Posterior vena cava (tissue), 2 donors: ENCODE measurements around the gene ZNF672. TPM values are rescaled to one million over a fixed set of nuclear protein-coding genes. Genes with fewer than 3 reads are reported as not detected.
"Not testable (repeated sequence)": the region's sequence is repeated elsewhere in the genome, so short reads cannot be mapped to it uniquely, and the experiment has no call there.

Experiments
- DNase-seq: peaks from one replicate; pipeline ENCODE4 v3.0.0-alpha.2; 2020; ENCODE audit warnings: low spot score
- intact Hi-C, 2 donors: fragments of 100-400 bp; cut with DNase I; formaldehyde crosslinking; loops; one replicate each; pipeline versions ENCODE4 v1.14.1 to v1.14.2; 2022 to 2023
- long read RNA-seq, 2 donors: library from polyadenylated mRNA; unstranded; transcript quantifications; one replicate each; pipeline ENCODE4 v2.0.0, GENCODE V29; 2020 to 2021
- total RNA-seq, 2 donors: library from RNA; stranded (reverse); fragmentation: NEBNext Ultra II Directional; extraction: Animal tissue kit (Norgen Biotek cat#: 25700); gene quantifications; one replicate each; pipeline ENCODE4 v1.2.1, GENCODE V29; 2021
- donor health status: DM: yes; HTN: yes; CAD: no.
- donor health status: DM: yes; HTN: yes; CAD: no.

The ZNF672 gene
- total RNA-seq, result 10 to 100 TPM; 17.6 to 23.4 TPM
- long read RNA-seq, donor 1, transcript ZNF672-201 (4 exons, 2,989 nt), result major isoform, 6 of 14 reads
- long read RNA-seq, donor 1, partial matches to known transcripts, result 0 of 14 reads
- long read RNA-seq, donor 1, other reads (novel, unspliced or antisense), result 7 of 14 reads
- long read RNA-seq, donor 2, transcript ZNF672-201 (4 exons, 2,989 nt), result major isoform, 37 of 52 reads
- long read RNA-seq, donor 2, partial matches to known transcripts, result 1 of 52 reads
- long read RNA-seq, donor 2, other reads (novel, unspliced or antisense), result 11 of 52 reads

DNA sequence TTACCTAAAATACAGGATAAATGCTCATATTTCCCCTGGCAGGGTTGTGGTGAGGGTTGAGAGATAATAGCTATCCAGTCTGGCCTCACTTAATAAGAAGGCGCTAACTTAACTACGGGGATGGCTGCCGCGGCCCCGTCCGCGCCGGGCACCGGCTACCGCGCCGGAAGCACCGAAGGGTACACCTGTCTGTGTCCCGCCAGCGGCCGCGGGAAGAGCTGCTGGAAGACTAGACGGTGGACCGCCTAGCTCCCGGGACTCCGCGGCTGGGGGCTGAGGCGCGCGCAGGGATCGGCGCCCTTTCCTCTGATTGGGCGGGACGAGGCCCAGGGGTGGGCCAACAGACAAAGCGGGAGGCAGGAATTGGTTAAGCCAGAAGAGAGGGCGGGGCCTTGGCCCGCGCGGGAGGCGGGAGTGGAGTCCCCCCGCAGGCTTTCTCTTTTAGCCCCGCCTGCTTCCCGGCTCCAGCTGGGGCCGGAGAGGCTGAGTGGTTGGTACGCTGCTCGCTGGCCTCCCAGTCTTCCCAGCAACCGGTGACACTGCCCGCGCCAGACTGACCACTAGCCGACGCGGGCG lies at the start of gene ZNF672:
TSS of gene ZNF672 (plus strand) at position 444 of the 576 bp plus-strand sequence. CDS start 9,051 bp downstream, outside the sequence.
- DNase-seq, result peak; percentile 99
- intact Hi-C loops, result no loop called here

DNA sequence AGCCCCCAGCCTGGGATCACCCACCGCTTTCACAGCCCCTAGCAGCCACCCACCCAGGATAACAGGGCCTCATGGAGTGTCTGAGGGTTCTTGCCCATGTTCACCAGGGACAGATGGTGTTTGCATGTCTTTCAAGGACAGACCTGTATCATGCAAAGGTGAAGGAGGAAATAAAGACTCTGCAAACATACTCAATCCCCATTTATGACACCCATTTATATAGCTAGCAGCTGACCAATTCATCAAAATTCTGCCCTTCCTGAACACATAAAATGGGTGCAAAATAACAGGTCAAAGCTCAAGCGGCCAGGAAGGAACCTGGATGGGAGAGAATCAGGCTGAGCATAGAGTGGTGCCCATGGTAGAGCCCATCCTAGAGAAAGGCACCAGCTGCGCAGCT lies 49.7 kb upstream of the ZNF672 start:
- no peak for DNase-seq
- intact Hi-C loops, result no loop called here

DNA sequence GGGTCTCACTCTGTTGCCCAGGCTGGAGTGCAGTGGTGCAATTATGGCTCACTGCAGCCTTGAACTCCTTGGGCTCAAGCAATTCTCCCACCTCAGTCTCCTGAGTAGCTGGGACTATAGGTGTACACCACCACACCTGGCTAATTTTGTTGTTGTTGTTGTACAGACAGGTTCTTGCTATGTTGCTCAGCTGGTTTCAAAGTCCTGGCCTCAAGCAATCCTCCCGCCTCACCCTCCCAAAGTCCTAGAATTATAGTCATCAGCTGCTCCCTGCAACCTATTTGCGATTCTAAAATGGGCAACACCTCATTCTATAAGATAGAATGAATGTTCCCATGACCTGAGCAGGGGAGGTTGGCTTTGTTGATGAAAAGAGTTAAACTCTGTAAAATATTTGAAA lies 48.7 kb upstream of the ZNF672 start:
- intact Hi-C loops, result not testable (repeated sequence)

DNA sequence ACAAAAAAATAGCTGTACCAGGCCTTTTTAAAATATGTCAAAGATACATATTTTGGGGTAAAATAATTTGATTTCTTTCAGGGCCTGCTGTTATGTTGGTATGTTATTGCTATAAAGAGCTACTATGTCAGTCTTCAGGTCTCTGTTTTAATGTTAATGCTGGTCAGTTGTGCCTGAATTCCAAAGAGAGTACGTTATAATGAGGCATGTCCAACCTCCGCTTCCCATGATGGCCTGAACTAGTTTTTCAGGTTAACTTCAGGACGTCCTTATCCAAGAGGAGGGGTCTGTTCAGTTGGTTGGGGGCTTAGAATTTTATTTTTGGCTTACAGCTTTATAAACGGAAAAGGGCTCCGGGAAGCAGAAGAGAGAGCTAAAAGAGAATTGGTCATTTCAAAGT lies 47.6 kb upstream of the ZNF672 start:
- intact Hi-C loops, result no loop called here
- DNase-seq, result no peak

More for the DNA sequence above, 48.7 kb upstream of the ZNF672 start:
- DNase-seq, result not testable (repeated sequence)

DNA sequence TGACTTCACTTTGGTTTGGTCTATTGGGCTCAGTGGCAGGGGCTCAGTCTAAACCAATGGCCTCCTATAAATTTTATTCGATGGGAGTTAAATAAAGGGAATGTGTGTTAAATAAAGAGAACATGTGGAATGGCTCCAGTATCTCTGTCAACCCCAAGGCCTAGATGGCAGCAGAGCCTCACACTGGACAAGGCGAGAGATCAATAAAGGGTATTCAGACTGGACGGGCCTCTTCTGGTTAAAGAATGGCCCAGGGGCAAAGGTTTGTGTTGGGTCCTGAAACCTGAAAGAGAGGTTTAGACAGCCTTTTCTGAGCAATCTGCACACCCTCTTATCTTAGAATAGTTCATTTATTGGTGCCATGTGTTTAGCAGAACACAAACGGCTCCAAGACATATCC lies 47.0 kb upstream of the ZNF672 start:
- DNase-seq, result no peak
- intact Hi-C loops, result no loop called here

DNA sequence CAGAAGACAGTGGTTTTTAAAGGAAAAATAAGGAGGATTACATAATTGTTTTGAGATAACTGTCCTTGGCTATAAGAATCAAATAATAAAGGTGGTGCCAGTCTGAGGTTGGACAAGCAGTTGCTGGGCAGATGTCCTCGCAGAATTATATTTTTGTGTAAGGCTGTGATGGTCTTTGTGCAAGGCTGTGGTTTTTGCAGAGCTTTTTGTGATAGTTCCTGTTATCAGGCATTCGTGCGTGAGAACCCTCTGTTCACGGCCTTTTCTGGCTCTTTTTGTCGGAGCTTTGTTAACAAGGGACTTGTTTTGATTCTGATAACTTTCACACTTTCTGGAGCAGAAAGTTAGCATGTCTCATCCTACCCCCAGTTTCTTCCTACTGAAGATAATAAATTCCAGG lies 45.7 kb upstream of the ZNF672 start:
- intact Hi-C loops, result no loop called here
- no peak for DNase-seq

DNA sequence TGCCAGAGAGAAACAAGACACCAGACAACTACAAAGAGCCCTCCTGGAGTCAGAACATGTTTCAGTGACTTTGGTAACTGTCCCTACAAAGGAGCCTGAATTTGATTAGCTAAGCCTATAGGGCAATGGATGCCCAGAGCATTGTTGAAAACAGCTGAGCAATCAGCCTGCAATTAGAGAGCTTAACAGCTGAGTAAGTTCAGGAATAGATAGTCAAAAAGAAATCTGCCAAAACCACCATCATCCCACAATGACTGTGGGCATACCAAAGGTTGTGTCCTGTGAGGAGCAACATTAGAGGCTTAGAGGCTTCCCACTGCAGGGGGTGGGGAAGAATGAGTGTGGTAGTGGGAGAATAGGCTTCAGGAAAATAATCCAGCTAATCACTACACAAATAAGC lies 44.4 kb upstream of the ZNF672 start:
- intact Hi-C loops, result no loop called here

DNA sequence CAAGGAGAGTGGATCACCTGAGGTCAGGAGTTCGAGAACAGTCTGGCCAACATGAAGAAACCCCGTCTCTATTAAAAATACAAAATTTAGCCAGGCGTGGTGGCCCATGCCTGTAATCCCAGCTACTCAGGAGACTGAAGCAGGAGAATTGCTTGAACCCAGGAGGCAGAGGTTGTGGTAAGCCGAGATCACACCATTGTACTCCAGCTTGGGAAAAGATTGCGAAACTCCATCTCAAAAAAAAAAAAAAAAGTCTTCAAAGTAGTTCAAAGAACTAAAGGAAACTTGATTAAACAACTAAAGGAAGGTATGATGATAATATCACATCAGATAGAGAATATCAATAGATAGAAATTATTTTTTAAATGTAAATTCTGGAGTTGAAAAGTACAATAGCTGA lies 43.4 kb upstream of the ZNF672 start:
- DNase-seq, intact Hi-C loops: not testable (repeated sequence)

More for the DNA sequence above, 44.4 kb upstream of the ZNF672 start:
- no peak for DNase-seq

DNA sequence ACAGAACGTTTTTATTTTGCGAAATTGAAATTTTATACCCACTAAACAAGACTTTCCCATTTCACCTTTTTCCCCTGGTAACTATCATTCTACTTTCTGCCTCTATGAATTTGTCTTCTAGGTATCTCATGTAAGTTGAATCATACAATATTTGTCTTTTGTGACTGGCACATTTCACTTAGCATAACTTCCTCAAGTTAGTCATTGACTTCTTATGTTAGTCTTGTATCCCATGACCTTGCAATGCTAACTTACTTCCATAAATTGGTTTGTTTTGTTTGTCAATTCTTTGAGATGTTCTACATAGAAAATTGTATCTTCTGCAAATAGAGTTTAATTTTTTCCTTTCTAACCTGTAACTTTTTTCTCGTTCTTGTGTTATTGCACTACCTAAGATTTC lies 39.2 kb upstream of the ZNF672 start:
- no peak for DNase-seq
- intact Hi-C loops, result no loop called here

DNA sequence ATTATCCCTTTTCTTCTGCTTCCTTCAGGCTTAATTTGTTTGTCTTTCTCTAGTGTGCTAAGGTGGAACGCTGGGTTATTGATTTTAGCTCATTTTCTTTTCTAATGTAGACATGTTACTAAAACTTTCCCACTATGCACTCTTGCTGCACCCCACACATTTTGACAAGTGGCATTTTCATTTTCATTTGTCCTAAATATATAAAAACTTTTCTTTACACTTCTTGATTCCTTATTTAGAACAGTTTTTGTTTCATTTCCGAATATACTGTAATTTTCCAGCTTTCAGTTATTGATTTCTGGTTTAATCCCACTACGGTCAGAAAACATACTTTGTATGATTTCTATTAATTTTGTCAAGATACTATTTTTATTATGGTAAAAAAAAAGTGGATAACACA lies 37.6 kb upstream of the ZNF672 start:
- intact Hi-C loops, result no loop called here

DNA sequence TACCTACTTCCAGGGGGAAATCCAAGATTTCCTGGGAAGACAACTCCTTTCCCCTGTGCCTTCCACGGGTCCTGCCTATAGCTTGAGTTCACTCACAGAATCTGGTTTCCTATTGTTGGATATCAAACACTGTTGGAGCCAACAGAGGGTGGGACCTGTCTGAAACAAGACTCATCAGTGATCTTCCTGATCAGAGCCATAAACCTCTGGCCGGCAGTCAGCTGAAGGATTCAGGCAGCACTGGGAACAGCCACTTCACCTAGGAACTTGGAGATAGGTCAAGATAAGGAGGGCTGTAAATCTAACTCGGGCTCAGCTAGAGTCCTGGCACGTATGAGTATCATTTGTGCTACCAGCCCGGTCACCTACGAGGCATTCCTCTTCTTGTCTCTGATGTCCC lies 35.6 kb upstream of the ZNF672 start:
- intact Hi-C loops, result no loop called here

More for the DNA sequence above, 37.6 kb upstream of the ZNF672 start:
- no peak for DNase-seq

DNA sequence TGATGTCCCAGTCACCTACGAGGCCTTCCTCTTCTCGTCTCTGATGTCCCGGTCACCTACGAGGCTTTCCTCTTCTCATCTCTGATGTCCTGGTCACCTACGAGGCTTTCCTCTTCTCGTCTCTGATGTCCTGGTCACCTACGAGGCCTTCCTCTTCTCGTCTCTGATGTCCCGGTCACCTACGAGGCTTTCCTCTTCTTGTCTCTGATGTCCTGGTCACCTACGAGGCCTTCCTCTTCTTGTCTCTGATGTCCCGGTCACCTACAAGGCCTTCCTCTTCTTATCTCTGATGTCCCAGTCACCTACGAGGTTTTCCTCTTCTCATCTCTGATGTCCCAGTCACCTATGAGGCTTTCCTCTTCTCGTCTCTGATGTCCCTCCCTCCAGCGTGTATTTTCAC lies 34.5 kb upstream of the ZNF672 start:
- intact Hi-C loops, DNase-seq: not testable (repeated sequence)

More for the DNA sequence above, 35.6 kb upstream of the ZNF672 start:
- DNase-seq, result no peak

DNA sequence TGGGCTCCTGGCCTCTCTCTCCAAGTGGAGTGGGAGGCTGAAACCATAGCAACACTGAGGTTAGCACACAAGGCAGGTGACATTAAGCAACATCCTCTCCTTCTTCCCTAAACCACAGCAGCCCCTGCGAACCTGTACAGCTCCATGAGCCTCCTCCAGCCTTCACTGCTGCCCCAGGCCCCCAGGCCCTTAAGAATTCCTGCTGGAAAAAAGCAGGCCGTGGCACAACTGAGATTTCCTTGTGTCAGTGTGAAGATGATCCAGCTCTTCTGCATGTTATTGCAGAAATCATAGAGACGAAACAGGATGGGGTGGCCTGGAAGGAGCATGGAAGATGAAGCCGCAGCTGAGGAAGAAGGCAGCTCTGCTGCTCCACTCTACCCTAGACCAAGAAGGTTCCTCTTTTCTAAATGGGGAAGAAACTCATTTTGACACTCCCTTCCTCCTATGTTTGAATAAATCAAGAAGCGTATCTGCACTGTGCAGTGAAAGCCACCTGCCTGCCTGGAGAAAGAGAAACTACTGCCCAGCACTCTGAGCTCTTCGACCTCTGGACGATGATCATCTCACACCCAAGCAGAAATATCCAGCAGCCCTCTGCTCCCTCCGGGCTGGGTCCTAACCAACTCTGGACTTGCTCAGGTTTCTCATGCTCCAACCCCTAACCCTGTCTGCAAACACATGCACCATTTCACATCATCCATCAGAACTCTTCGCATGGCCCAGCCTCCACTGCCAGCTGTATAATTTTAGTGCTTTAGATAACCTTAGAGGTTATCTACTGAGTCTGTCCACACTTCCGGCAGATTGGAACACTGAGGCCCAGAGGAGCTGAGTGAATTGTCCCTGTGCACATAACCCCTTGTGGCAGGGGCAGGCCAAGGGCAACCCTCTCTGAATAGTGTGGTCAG lies 33.0 kb upstream of the ZNF672 start:
- intact Hi-C loops, result no loop called here
- no peak for DNase-seq

DNA sequence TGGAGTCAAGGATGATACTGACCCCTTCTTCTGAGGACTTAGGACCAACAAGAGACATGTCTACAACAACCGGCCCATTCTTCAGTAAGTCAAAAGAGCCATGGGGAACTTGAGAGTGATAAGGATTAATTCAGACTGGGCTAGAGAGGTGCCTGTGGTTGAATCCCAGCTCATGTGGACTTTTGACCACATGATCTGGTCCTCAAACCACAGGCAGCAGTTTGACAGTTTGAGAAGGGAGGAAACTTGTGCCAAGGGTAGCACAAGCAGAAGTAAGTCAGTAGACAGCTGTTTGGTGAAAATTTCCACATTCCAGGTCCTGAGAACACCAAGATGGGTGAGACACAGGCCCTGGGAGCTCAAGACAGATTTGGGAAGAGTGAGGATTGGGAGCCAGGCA lies 32.1 kb upstream of the ZNF672 start:
- DNase-seq, result no peak
- intact Hi-C loops, result no loop called here

DNA sequence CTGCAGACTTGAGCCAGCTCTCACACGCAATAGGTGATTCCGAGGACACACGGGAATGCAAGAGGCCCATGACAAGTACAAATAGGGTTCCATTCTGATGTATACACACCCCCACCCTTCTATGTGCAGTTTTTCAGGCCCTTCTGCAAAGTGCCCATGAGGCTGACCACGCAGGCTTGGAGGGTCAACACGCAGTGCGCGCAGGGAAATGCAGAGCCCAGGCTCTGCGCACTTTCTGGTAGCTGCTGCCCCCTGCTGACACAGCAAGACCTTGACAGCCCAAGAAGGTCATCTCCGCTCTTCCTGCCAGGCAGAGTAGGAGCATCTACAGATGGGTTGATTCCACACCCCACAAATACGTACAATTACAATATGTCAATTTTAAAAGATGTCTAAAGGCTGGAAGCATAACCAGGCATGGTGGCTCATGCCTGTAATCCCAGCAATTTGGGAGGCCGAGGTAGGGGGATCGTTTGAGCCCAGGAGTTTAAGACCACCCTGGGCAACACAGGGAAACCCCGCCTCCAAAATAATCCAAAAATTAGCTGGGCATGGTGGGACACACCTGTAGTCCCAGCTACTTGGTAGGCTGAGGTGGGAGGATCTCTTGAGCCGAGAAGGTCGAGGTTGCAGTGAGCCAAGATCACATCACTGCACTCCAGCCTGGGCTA lies 30.8 kb upstream of the ZNF672 start:
- intact Hi-C loops, result no loop called here
- DNase-seq, result no peak

DNA sequence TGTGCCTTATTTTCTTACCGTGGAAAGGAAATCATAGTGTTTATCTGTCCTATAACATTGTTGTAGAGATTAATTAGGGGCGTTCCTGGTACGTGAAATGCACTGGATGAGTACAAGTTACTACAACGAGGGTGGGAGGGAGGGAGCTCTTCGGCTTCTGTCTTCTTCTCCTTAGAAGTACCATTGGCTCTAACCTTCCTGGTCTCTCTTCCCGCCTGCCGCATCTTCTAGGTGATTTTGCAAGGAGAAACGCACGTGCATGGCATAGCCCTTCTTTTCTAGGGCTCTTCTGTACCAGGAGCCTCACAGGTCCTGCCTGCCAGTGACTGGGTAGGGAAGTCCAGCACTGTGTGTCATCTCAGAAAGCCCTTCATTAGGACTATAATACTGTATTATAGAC lies 29.1 kb upstream of the ZNF672 start:
- intact Hi-C loops, result no loop called here
- DNase-seq, result no peak

DNA sequence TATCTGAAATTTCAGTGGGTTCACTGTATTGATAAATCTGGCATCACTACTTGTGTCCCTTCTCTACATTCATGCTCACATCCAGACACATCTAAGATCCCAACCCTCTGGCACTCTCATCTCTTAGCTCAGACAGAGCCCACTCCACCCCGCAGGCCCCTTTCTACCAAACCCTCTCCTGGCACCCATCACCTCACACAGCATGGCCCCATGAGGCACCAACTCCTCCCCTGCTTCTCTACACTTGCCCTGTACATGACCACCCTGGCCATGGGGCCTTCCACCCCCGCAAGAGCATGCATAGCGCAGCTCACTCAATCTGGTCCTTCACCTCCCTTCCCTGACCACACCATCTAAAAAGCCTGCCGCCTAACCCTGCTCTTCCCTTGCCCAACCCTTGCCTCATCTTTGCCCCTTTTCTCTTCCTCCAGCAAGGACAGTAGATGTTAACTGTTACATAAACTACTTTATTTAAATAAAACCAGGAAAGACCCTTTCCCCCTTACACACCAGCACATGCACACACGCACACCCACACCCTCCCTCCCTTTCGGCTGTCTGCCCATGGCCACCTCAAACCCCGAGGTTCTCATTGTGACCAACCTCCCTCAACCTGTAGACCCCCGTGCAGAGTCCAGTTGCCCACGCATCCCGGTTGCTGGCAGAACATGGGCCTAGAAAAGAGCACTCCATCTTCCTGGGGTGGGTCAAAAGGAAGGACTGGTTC lies 27.9 kb upstream of the ZNF672 start:
- no peak for DNase-seq
- intact Hi-C loops, result no loop called here

DNA sequence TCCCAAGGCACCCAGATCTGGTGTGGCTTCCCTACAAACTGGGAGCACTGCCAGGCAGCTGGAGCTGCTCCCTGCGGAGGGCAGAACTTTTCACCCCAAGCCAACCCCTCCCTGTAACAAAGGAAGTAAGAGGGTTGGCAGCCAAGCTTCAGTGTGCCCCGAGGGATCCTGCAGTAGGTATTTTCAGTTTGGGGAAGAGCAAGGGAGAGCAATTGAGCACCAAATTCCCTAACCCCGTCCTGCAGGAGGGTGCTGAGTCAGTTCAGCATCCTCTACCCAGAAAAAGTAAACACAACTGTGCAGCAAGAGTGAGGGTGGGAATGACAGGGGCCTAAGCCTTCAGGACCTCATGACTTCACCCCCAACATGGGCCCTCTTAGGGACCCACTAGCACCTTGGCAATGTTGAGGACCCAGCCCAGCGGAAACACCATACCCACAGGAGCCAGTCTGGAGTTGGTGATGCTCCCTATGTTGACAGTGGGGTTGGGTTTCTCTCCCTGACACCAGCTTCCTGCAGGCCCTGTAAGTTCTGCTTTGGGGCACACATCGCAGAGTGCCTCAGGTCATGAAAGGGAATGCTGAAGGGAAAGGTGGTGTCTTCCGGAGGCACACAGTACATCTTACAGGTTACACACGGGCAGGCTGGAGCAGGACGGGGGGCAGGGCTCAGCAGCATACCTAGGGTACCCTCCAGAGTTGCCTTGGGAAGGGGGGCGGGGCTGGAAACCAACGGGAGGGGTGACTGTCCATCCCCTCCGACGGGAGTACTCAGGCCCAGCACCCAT lies 27.1 kb upstream of the ZNF672 start:
- intact Hi-C loops, result no loop called here
- no peak for DNase-seq
